HG03354 (cell line): Measurements from ENCODE around the gene KLK14.

ENCODE experiments used
- ATAC-seq: cut with Tn5 transposase; IDR thresholded peaks from one replicate; pipeline ENCODE4 v1.9.1; 2021; ENCODE audit warnings: mild to moderate bottlenecking; ENCODE audit not compliant: unreplicated experiment, poor library complexity, severe bottlenecking

Gene KLK14

GRCh38 chr19:51091126-51091525, 8.4 kb upstream of the KLK14 start:
- ATAC-seq = no peak

- ATAC-seq = no peak
Observed at GRCh38 chr19:51090471-51090870, 7.8 kb upstream of the KLK14 start.

- no peak for ATAC-seq
Observed at GRCh38 chr19:51089786-51090185, 7.1 kb upstream of the KLK14 start.

- ATAC-seq = no peak
Observed at GRCh38 chr19:51086153-51086850, 3.6 kb upstream of the KLK14 start.

GRCh38 chr19:51084505-51084904, 1.8 kb upstream of the KLK14 start:
- ATAC-seq = no peak

- ATAC-seq = no peak
Observed at GRCh38 chr19:51083783-51084182, 1.1 kb upstream of the KLK14 start.

- ATAC-seq = no peak
Observed at GRCh38 chr19:51083181-51083580, 494 bp upstream of the KLK14 start.

GRCh38 chr19:51081476-51081875, 1.2 kb downstream of the KLK14 start:
- ATAC-seq = no peak

GRCh38 chr19:51079481-51080110, 3.1 kb downstream of the KLK14 start:
- no peak for ATAC-seq

GRCh38 chr19:51078731-51079130, 4.0 kb downstream of the KLK14 start:
- ATAC-seq = no peak

- no peak for ATAC-seq
Observed at GRCh38 chr19:51078104-51078503, 4.6 kb downstream of the KLK14 start.

- no peak for ATAC-seq
Observed at GRCh38 chr19:51076631-51077213, 6.0 kb downstream of the KLK14 start.

- ATAC-seq = no peak
Observed at GRCh38 chr19:51075998-51076397, 6.7 kb downstream of the KLK14 start.

- no peak for ATAC-seq
Observed at GRCh38 chr19:51071095-51071405, 11.6 kb downstream of the KLK14 start.

- ATAC-seq = no peak
Observed at GRCh38 chr19:51070334-51071094, 12.2 kb downstream of the KLK14 start.

- no peak for ATAC-seq
Observed at GRCh38 chr19:51066393-51067186, 16.1 kb downstream of the KLK14 start.

GRCh38 chr19:51065221-51065960, 17.3 kb downstream of the KLK14 start:
- no peak for ATAC-seq

GRCh38 chr19:51064534-51065220, 18.0 kb downstream of the KLK14 start, which contains the start of gene KLK13:
Gene KLK13 (minus strand): TSS chr19:51065092. CDS start chr19:51065067, 25 bp downstream.
- ATAC-seq = no peak

GRCh38 chr19:51063664-51064063, 19.0 kb downstream of the KLK14 start:
- no peak for ATAC-seq
